Measurements from ENCODE around the gene C16orf90.

- TF ChIP-seq CTCF (conservative IDR thresholded peaks at IDR 0.05; ENCODE audit: low read length) (no peak), EZH2phosphoT487 (IDR thresholded peaks at IDR 0.05; ENCODE audit: borderline replicate concordance, low read depth, low read length) (no peak)
Measured at GRCh38 chr16:3460585-3460984, 34.7 kb downstream of the C16orf90 start.

Data from OCI-LY7 (cell line).